OCI-M2 (cell line): ENCODE data around the gene DHX38.

Source experiments
- DNase-seq: peaks from one replicate; lab custom pipeline; 2025; ENCODE audit not compliant: unreplicated experiment; lab: John Stamatoyannopoulos, UW

The DHX38 gene

DNA sequence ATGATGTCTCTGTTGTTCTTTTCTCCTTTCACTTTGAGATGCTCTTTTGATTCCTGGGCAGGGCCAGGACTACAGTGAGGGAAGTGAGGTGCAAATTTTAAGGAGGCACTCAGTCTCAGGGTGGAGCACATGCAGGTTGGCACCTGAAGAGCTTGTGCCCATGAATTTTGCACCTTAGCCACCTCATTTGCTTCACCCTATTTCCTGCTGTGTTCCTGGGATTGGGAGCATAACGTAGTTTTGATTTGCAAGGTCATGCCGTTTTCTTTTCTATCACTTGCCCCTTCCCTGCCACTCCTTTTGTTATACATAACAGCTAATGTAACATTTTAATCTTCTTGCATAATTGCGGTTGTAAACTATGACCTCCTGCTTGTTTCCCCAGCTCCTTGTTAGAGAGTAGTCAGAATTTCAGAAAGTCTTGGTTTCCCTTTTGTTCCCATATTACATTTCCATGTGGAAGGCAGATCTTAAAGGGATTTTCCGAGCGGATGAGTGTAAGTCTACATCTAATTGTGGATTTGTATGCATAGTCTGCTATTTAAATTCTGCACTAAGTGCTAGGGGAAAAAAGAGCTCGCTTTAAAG lies 68.6 kb downstream of the DHX38 start:
- DNase-seq: no peak
